ENCODE data around the gene AIMP1.
A peak's percentile ranks its signal among the peaks of the same experiment; 100 is the strongest.

Gene AIMP1

DNA sequence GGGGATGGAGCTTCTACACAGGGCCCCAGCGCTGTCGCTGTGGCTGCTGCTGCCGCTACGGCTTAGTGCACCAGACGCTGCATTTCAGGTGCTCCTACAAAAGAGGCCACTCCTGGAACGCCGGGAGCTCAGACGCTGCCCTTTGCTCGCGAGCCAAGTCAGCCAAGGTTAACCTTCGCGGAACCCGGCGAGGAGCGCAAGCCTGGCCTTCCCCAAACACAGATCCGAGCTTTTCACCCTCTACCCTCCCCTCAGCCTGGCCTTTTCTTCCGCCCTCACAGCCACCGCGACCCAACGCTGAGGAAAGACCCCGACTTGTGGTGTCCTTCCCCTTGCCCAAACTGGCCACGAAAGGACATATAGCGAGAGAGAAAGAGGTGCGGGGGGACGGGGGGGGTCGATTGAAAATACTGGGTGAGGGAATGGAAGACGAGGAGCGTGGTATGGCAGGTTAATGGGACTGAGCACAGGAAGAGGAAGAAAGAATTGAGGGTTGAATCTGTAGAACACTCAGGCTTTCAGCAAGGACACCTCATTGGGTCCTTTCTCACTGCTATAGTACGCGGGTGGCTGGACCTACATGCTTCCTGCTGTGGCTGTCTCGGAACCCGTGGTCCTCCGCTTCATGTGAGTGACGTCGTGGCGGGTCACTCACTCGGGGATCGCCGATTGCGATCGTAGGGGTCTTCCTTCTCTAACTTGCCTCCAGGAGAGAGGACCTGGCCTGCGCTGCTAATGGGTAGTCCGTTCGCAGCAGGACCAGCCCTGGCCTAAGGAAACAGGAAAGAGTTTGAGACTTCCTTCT is at the start of gene AIMP1, which contains the start of gene TBCK:
Gene AIMP1, plus strand, starts transcription at position 583 of the 805 bp plus-strand sequence. CDS start 8,460 bp downstream, outside the sequence.
Gene TBCK, minus strand, starts transcription at position 242 of the 805 bp plus-strand sequence. CDS start 7,249 bp downstream, outside the sequence.
- peak; percentile 82 for DNase-seq

- DNase-seq, result no peak
Measured at GRCh38 chr4:106268786-106269185, 47.6 kb upstream of the AIMP1 start.

GRCh38 chr4:106269711-106270110 is 46.6 kb upstream of the AIMP1 start:
- DNase-seq, result no peak

DNA sequence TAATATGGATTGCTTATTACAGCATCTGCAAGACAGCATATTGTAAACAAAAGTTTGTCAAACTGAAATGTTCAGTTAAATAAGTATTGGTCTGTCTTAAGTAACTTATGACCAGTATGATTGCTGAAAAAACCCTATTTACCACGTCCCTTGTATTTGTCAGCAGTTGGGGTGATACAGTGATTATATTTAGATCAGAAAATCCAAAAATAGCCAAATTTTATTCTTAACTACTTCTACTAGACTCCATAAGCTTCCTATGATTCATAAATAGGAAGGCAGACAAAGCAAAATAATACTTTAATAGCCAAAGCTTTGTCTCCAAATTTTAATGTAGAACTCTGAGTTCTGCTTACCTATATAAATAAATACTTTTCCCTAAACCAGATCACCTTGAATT is 45.6 kb upstream of the AIMP1 start:
- DNase-seq, result no peak

DNA sequence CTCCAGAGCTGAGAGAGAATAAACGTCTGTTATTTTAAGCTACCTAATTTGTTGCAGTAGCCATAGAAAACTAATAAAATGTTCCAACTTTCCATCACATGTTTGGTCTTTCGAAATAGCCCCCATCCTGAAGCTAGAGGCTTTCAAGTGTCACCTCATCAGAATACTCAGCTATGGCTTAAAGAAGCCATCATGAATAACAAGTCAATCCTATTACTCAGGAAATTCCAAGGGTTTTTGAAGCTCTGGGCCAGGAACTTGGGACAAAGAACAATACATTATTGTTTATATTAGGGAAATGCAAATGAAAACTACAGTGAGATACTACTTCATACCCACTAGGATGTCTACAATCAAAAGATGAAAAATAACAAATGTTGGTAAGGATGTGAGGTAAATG is 42.5 kb upstream of the AIMP1 start:
- no peak for DNase-seq

DNA sequence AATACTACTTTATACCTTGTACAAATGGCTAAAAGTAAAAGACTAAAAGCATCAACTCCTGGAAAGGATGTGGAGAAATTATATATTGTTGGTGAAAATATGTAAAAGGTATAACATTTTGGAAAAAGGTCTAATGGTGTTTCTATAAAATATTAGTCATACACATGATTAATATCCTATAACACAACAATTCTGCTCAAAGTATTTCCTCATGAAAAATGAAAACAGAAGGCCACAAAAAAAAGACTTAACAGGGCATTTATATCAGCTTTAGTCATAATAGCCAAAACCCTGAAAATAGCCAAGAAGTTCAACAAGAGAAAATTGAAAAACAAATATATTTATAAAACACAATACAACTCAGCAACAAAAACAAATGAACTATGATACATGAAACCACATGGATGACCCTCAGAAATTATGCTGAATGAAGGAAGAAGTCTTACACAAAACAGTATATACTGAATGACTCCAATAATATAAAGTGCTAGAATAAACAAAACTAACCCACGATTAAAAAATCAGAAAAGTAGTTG is 39.1 kb upstream of the AIMP1 start:
- no peak for DNase-seq

- no peak for DNase-seq
Measured at GRCh38 chr4:106284227-106284626, 32.1 kb upstream of the AIMP1 start.

GRCh38 chr4:106286611-106287010 is 29.7 kb upstream of the AIMP1 start:
- no peak for DNase-seq

DNA sequence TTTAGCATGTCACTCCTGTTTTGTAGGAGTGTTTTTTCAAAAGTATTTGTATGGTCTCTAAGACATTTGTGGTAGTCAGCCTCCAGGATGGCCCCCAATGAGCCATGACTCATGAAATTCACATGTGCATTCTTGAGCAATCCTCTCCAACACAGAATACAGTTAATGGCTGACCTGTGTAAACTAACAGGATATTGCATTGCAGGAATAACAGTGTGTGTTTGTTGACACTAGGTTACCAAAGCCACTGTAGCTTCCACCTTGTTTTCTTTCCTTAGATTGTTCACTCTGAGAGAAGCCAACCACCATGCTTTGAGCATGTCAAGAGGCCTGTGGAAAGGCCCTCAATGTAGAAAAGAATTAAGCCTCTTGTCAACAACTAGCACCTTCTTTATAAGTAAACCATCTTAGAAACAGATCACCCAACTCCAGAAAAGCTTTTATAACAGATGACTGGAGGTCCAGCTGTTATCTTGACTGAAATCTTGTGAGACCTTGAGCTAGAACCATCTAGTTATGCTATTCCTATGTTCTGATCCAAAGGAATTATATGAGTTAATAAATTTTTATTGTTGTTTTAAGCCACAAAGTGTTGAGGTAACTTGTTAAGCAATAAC is 28.9 kb upstream of the AIMP1 start:
- DNase-seq, result peak; percentile 8

DNA sequence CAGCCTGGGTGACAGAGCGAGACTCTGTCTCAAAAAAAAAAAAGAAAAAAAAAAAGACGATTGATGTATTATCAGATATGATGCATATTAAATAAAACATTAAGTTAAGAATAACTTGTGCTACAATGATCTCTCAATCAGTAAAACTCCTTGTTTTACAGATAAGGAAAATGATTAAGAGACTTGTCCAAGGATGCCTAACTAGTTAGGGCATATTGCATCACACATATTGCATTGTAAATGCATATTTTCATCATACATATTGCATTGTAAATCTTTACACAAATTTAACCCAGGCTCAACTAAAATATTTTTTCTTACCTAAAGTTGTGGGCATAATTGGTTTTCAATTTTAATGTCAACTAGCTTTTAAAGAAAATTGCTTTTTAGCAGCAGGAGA is 26.6 kb upstream of the AIMP1 start:
- no peak for DNase-seq

- DNase-seq, result no peak
Measured at GRCh38 chr4:106291678-106292077, 24.7 kb upstream of the AIMP1 start.

- DNase-seq, result no peak
Measured at GRCh38 chr4:106294062-106294461, 22.3 kb upstream of the AIMP1 start.

- DNase-seq, result no peak
Measured at GRCh38 chr4:106297245-106298035, 18.9 kb upstream of the AIMP1 start.

DNA sequence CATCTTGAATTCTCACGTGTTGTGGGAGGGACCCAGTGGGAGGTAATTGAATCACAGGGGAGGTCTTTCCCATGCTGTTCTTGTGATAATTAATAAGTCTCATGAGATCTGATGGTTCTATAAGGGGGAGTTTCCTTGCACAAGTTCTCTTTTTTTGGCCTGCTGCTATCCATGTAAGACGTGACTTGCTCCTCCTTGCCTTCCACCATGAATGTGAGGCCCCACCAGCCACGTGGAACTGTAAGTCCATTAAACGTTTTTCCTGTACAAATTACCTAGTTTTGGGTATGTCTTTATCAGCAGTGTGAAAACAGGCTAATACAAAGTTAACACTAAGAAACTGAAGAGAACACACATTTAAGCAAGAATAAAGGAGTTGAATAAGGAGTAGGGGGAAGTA is 16.4 kb upstream of the AIMP1 start:
- no peak for DNase-seq

GRCh38 chr4:106301393-106302061 is 14.8 kb upstream of the AIMP1 start:
- no peak for DNase-seq

- no peak for DNase-seq
Measured at GRCh38 chr4:106302062-106302438, 14.3 kb upstream of the AIMP1 start.

DNA sequence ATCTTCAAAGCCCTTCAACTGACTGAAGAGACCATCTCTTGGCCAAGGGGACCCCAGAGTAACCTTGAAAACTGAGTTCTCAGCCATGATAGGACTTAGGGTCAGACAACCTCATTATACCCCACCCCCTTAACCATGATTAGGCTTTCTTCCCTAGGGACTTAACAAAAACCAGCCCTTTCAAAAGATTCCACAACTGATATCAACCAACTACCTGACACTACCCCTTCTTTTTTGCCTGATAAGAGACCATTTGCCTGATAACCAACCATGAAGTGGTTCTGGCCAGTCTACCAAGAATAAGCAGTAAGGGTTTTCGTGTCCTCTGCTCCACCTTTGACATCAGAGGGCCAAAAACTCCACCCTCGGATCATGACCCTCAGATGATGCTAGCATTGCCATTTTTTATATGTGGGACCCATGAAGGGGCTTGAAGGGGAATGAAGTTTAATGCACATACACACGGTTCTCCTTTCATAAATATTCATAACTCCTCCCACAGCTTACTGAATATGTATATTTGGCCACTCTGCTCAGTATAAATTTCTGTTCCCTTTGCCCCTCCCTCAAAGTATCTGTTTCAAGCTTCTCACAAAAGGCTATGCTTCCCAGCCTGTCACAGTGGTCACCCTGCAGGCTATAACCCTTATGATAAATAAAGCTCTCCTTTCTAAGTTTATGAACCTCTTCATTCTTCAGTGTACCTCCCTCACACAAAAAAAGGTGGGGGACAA is 12.6 kb upstream of the AIMP1 start:
- DNase-seq, result no peak

- DNase-seq, result no peak
Measured at GRCh38 chr4:106304632-106305031, 11.7 kb upstream of the AIMP1 start.

- no peak for DNase-seq
Measured at GRCh38 chr4:106305435-106306055, 10.8 kb upstream of the AIMP1 start.

DNA sequence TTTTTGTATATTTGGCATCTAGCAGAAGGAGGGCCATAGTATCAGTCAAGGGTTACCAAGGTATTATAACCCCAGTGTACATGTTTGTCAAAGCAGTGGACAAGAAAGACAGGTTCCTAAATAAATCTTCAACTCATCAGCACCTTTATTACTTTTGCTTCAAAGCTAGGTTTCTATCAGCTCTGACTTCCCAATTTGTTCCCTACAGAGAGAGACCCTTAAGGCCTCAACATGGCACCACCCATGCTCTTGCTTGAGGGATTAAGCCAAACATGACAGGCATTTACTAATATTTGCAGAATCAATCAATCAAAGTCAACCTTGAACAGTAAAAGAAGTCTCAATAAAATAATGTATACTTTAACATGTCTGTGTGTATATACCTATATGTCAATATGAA is 9.8 kb upstream of the AIMP1 start:
- DNase-seq, result no peak

GRCh38 chr4:106312377-106312776 is 4.0 kb upstream of the AIMP1 start:
- DNase-seq, result peak; percentile 42

Measured in amniotic stem cell (primary cell).